DMS53 treated with DMSO at 0.1 percent for 48 hours (cell line): ENCODE results near the gene HOXD9.

Experiments used
- DNase-seq: peaks from one replicate; lab custom pipeline; 2025; ENCODE audit not compliant: unreplicated experiment; lab: John Stamatoyannopoulos, UW

Gene HOXD9

GRCh38 chr2:176124110-176124946, 1.8 kb downstream of the HOXD9 start:
- DNase-seq: no peak

GRCh38 chr2:176124947-176125771, 2.6 kb downstream of the HOXD9 start:
- DNase-seq: no peak

GRCh38 chr2:176125772-176126054, 3.2 kb downstream of the HOXD9 start:
- DNase-seq: no peak

- peak; percentile 64 for DNase-seq
These were observed 4.6 kb downstream of the HOXD9 start for GRCh38 chr2:176126929-176127773.

- no peak for DNase-seq
These were observed 5.2 kb downstream of the HOXD9 start for GRCh38 chr2:176127774-176128072.

GRCh38 chr2:176128172-176128981, 5.9 kb downstream of the HOXD9 start:
- no peak for DNase-seq

- peak; percentile 67 for DNase-seq
These were observed 6.7 kb downstream of the HOXD9 start, which contains the start of gene HOXD8 for GRCh38 chr2:176128982-176129796. Gene HOXD8 (plus strand): TSS chr2:176129705. CDS start chr2:176130367, 662 bp downstream.

- DNase-seq: peak; percentile 67
These were observed 7.3 kb downstream of the HOXD9 start for GRCh38 chr2:176129813-176130146.

GRCh38 chr2:176130147-176130956, 7.8 kb downstream of the HOXD9 start:
- peak; percentile 37 for DNase-seq

GRCh38 chr2:176130957-176131847, 8.7 kb downstream of the HOXD9 start:
- no peak for DNase-seq

GRCh38 chr2:176131848-176132158, 9.3 kb downstream of the HOXD9 start:
- no peak for DNase-seq

GRCh38 chr2:176132205-176133171, 10.0 kb downstream of the HOXD9 start:
- no peak for DNase-seq

- DNase-seq: no peak
These were observed 10.9 kb downstream of the HOXD9 start for GRCh38 chr2:176133389-176133788.

- no peak for DNase-seq
These were observed 11.5 kb downstream of the HOXD9 start for GRCh38 chr2:176134035-176134434.

- peak; percentile 47 for DNase-seq
These were observed 12.5 kb downstream of the HOXD9 start for GRCh38 chr2:176135035-176135440.

GRCh38 chr2:176136374-176137251, 14.1 kb downstream of the HOXD9 start:
- DNase-seq: no peak
